GM21619 (cell line): ENCODE results near the gene OR4C6.

Source experiments
- ATAC-seq: cut with Tn5 transposase; IDR thresholded peaks from one replicate; pipeline ENCODE4 v1.9.1; 2021; ENCODE audit not compliant: unreplicated experiment

The OR4C6 gene

DNA sequence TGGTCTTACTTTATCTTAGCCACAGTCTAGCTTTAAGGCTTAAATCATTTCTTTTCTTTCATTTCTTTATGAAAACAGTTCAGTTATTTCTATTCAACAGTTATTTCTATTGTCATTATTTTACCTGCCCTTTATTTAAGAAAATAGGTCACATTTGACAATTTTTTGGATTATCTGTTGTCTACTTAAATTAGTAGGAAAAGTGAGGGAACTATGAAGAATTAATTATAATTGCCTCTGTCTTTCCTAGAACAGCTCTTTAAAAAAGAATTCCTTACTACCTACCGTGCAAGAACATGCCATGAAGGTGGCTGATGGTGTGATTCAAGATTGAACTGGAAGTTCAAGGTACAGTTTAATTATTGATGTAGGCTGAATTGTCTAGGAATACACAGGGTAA is at the start of gene OR4C6:
OR4C6 (plus strand) TSS at position 301 of the 400 bp plus-strand sequence. CDS start 2,966 bp downstream, outside the sequence.
- ATAC-seq, result no peak

- no peak for ATAC-seq
Measured at GRCh38 chr11:55624531-55624930, 37.5 kb upstream of the OR4C6 start.

DNA sequence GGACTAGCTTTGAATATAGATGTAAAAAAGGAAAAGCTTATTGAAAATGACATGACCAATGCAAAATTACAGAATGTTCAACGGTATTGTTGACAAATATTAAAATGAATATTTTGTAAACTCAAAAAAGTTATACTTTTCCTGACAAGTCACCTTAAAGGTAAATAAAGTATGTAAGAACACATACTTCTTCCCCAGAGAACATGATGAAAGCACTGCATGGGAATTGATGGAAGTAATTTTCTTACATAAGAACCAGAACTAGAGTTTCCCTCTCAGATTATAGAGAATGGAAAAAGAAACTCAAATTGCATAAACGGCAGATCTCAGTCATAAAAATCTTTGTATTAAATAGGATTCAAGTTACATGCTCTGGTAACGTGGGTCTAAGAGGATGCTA is 27.2 kb upstream of the OR4C6 start, which contains the start of gene OR4P4:
OR4P4 (plus strand) TSS at position 301 of the 400 bp plus-strand sequence.
- no peak for ATAC-seq

- ATAC-seq, result no peak
Measured at GRCh38 chr11:55648027-55648426, 14.0 kb upstream of the OR4C6 start, which contains the start of gene OR4S2. Gene OR4S2 (plus strand): TSS chr11:55648327. CDS start chr11:55650904, 2,577 bp downstream.

DNA sequence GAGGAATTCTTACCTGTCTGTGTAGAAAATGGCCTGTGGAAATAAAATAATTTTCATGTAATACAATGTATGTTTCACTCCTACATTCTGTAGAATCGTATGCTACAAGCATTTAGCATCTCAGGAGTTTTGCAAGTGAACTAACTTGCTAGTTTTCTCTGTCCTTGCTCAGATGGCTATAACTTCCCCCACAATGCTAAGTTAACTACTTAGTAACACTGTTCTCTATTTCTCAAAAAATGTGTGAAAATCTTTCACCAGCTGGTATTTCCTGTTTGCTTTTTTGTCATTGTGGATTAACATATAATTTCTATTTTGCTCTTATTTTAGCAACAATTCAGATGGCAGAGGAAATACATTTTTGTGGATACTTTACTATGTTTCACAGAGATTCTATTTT is 9.4 kb upstream of the OR4C6 start:
- no peak for ATAC-seq

- no peak for ATAC-seq
Measured at GRCh38 chr11:55655096-55655495, 6.9 kb upstream of the OR4C6 start.

DNA sequence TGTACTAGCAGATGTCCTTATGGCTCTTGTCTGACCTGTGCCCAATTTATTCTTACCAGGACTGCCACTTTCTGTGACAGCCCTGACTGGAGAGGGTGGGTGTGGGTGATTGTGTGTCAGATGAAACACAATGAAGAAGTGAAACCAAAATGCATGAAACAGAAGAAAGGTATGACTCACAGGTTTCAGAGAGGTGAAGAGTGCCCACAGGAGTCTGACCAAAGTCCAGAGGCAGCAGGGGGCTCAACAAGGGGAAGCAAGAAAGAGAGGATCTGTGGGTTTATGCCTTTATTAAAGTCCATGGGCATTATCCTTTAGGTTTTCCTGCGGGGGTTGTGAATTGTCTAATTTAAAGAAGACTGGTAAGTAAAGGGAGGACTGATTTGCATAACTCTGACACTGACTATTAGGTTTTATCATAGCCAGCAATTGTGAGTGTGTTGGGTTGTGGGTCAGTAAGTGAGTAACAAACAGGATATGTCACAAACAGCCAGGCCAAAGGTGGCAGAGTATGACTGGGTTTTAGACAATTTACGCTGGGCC is 3.9 kb upstream of the OR4C6 start:
- peak; percentile 93 for ATAC-seq

GRCh38 chr11:55658608-55659007 is 3.4 kb upstream of the OR4C6 start:
- ATAC-seq, result peak; percentile 40

DNA sequence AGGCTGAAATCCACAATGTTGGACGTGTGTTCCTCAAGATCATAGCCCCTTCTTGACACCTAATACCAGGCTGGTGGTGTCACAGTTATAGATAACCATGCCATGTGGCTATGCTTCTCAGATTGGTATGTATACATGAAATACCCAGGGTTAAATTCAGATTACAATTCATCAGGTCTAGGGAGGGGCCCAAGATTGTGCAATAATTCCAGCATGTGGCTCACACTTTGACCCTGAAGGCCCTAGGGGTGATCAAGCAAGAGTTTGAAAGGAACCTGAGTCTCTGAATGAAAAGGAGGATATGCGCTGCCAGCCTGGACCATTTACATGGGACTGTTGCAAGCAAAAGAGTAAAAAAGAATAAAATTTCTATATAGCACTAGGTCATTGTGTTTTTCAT is 7.4 kb downstream of the OR4C6 start:
- no peak for ATAC-seq

DNA sequence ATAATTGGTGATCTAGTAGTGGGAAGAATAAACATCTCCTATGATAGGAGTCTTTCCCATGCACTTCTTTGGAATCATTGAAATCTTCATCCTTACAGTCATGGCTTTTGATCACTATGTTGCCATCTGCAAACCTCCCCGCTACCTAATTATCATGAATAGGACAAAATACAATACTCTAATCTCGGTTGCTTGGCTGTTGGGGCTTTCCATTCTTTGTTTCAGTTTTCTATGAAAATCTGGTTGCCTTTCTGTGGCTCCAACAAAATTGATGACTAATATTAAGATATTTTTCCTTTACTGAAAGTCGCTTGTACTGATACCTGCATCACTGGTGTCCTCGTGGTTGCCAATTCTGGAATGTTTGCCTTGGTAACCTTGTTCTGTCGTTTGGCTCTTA is 11.9 kb downstream of the OR4C6 start:
- no peak for ATAC-seq

GRCh38 chr11:55697817-55698216 is 35.8 kb downstream of the OR4C6 start:
- peak; percentile 60 for ATAC-seq

- ATAC-seq, result no peak
Measured at GRCh38 chr11:55701429-55701828, 39.4 kb downstream of the OR4C6 start.

DNA sequence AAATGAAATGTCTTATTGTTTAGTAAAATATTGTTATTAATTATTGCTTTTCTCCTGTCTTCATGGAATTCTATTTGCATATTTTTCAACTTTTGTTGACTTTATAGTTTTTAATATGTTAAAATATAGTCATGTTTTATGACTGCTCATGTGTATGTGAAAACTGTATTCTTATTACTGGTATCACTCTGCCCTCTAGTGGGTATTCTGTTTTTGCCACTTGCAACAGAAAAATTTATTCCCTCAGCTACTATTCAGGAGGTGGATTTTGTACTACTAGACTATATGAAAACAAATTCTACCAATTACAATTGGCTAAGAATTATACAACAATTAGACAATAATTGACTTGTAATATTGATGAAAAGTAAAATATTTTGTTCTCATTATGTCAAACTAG is 45.0 kb downstream of the OR4C6 start:
- ATAC-seq, result peak; percentile 53

- ATAC-seq, result no peak
Measured at GRCh38 chr11:55714982-55715888, 53.2 kb downstream of the OR4C6 start.
